Activated CD4-positive, alpha-beta T cell treated with anti-CD3 and anti-CD28 coated beads, Interleukin-10, Interleukin-2, amounts not matched to agents 100 ng/mL and 50 ng/mL, durations not matched to agents 16 hours and 8 hours (primary cell): ENCODE measurements around the gene GCSH.
A peak's percentile ranks its signal among the peaks of the same experiment; 100 is the strongest.
"Not testable (repeated sequence)": the region's sequence is repeated elsewhere in the genome, so short reads cannot be mapped to it uniquely, and the experiment has no call there.

Experiments
- DNase-seq: peaks from one replicate; pipeline ENCODE4 v3.0.0-alpha.2; 2020

GCSH gene

GRCh38 chr16:81095953-81096714, at the start of gene GCSH:
Gene GCSH, minus strand, starts transcription at chr16:81096395. Its CDS starts 117 bp downstream, at chr16:81096278.
- peak; percentile 99 for DNase-seq

DNA sequence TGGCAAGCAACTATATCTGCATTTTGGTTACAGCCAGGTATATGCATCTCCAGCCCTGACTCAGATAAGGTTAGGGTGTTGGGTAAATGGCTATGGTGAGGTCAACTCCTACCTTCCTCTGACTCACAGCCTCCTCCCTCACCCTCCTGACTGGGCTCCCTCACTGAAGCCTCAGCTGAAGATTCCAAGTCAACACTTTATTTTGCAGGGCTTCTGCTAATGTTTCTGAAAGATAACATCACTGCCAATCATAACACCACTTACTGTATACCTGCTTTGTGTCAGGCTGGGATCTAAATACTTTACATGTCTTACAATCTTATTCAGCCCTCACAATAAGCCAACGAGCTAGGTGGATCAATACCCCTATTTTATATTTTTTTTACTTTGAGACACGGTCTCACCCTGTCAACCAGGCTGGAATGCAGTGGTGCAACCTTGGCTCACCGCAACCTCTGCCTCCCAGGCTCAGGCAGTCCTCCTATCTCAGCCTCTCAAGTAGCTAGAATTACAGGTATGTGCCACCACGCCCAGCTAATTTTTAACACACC, 47.8 kb upstream of the GCSH start:
- DNase-seq: no peak

GRCh38 chr16:81142864-81143263, 46.7 kb upstream of the GCSH start:
- DNase-seq: no peak

DNA sequence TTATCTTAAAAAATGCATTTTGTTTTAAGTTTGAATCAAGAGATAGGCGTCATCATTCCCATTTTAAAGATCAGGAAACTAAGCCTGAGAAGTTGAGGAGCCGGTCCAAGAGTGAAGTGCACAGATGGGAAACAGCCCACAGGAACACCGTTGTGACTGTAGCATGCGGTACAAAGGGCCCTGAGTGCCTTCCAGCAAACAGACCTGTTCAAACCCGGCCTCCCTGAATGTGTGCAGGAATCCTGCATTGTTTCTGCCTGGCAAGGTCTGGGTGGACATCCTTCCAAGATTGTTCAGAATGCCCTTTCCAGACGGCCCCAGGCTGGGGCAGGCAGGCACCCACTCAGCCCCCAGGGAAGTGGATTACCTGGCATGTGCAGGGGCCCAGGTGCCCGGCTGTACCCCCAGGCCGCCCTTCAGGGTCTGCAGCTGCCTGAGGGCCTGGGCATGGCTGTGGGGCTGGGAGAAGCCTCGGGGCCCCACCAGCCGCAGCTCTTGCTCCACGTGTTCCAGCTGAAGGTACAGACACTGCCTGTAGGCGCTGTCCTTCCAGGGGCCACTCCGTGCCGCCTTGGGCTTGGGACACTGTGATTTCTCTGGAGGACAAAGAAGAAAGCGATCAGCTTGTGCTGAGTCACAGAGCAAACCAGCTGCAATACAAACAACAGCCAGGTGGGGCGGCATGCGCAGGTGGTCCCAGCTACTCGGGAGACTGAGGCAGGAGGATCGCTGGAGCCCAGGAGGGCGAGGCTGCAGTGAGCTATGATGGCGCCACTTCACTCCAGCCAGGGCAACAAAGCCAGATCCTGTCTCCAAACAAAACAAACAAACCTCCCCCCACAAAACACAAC, 45.0 kb upstream of the GCSH start:
- DNase-seq: peak; percentile 13

DNA sequence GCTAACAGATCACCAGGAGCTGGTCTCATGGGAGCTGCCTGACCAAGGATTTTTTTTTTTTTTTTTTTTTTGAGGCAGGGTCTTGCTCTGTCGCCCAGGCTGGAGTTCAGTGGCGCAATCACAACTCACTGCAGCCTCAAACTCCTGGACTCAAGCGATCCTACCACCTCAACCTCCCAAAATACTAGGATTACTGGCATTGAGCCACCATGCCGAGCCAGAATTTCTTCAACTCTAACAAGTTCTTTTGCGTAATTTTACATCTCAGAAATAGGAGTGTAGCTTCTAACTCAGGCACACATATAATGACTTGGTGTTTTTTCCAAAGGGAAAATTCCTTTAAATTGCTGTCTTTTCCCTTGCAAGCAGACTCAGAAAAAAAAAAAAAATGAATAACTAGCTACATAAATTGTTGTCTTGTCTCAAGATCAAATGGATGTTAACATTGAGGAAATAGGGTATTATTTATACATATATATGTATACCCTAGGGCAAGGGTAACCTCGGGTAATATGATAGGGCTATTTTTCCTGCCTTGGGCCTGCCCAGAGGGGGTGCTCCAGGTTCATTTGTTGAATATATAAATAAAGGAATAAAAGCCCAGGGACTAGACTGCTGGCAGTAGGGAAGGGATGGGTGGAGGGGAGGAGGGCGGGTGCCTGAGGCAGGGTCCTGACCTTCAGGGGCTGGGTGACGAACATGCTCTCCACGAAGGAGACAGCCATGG, 42.8 kb upstream of the GCSH start:
- DNase-seq: no peak

DNA sequence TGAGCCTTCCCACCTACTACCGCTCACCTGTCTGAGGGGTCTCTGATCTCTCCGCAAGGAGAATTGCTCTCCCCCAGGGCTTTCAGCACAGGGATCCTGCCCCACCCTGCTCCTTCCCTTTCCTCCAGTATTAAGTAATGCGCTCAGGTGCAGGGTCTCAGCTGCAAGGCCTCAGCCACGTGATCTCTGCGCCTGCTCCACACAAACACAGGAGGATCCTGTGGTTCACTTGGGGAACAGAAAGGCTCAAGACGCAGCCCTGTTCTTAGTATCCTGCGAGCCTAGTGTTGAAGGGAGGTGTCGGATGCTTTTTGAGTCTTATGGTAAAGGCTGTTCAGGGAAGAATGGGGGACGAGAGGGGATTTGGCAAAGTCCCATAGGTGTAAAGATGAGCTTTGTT, 41.6 kb upstream of the GCSH start:
- DNase-seq: no peak

- DNase-seq: no peak
Observed at GRCh38 chr16:81136390-81137335, 40.5 kb upstream of the GCSH start.

DNA sequence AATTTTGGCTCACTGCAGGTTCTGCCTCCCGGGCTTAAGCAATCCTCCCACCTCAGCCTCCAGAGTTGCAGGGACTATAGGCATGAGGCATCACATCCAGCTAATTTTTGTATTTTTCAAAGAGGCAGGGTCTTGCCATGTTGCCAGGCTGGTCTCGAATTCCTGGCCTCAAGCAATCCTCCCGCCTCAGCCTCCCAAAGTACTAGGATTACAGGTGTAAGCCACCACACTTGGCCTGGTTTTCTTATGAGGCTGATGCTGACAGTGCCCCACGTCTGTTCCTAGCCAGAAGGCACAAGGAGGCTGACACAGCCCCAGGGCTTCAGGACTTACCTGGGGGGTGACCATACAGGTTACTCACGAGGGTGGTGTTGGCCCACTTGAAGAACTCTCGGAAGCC, 33.9 kb upstream of the GCSH start:
- DNase-seq: no peak

GRCh38 chr16:81128726-81129524, 32.7 kb upstream of the GCSH start:
- DNase-seq: no peak

DNA sequence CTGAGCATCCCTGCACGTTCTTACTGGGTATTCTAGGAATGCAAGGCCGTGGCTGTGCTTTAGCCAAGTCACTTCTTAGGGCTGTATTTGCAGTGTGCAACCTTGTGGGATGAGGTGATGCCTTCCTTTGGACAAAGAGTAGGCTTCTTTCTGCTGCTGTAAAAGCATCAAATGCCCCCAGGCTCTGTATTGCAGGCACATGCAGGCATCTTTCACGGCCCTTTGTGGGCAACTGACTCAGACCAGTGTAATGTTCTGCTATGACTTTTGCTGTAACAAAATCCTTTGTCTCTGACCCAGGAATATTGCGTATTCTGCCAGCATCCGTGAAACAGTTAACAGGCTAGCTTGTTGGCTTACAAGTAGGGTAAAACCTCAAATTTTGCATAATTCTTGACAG, 30.9 kb upstream of the GCSH start:
- DNase-seq: no peak

DNA sequence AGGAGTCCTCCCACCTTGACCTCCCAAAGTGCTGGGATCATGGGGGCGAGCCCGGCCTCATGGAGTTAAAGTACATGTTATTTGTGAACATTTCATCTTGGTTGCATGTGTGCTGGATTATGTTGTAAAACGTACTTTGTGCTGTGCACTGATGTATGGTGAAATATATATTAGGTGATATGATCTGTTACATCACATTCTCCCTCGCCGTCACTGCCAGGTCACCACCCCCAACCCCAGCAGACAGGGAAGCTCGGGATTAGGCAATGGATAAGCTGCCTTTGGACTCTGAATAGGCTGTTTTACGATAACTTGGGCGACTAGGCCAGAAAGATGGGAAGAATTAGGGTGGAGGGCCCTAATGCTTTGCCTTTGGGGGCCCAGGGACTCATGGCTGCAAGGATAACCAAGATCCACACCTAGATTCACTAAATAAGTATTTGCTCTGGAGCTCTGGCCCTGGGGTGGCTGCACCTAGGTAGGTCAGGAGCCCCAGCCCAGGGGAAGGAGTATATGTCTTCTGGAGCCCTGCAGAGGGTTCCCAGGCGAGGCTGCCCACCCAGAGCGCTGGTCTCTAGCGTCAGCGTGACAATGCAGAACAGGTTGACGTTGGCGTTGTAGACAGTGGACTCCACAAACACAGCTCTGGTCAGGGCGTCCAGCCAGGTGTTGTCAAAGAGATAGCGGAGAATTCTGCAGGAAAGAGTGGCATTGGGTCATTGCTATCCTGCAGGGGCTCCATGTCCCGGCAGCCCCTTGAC, 27.1 kb upstream of the GCSH start:
- no peak for DNase-seq

DNA sequence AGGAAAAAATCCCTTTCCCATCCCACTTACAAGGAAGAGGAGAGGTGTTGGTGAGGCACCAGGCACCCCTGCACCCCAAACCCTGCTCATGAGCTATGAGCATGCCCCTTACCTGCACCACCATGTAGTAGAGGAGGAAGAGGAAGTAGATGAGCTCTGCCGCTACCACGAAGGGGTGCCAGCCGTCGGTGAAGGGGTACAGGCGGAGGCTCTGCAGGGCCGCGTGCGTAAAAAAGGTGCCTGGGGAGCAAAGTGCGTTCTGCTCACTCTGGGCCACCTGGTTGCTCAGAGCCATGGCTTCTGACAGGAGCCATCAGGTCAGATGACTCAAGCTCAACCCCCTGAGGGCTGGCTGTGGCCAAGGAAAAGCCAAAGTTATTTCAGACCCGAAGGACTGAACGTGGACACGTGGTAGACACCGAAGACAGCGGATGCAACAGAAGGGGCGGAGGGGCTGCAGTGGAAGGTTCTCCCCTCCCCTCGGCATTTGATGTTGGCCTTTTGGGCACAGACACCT, 25.3 kb upstream of the GCSH start:
- no peak for DNase-seq

DNA sequence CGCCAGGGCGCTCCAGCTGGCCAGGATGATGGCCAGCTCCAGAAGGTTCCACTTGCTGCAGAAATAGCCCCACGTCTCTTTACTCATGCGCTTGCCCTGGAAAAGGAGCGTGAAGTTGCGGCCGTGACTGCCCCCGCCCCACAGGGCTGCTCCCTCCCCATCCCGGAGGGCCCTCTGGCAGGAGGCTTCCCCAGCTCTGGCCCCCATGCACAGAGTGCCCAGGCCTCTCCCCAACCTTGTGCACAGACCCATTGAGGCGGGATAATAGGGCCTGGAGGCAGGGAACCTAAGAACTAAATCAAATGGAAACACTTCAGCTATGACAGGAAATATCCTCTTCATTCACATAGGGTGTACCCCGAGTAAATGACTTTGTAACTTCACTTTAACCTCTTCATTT, 21.2 kb upstream of the GCSH start:
- DNase-seq: no peak

DNA sequence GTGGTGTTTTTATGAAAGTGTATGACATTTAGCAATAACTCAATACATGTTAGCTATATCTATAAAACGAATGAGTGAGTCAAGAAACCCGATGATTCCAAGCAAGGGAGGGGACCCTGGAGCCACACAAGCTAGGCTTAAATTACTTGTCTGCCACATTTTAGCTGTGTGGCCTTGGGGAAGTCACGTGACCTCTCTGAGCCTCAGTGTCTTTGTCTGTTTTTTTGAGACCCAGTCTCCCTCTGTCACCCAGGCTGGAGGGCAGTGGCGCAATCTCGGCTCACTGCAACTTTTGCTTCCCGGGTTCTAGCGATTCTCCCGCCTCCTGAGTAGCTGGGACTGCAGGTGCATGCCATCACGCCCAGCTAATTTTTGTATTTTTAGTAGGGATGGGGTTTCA, 20.1 kb upstream of the GCSH start:
- DNase-seq: no peak

DNA sequence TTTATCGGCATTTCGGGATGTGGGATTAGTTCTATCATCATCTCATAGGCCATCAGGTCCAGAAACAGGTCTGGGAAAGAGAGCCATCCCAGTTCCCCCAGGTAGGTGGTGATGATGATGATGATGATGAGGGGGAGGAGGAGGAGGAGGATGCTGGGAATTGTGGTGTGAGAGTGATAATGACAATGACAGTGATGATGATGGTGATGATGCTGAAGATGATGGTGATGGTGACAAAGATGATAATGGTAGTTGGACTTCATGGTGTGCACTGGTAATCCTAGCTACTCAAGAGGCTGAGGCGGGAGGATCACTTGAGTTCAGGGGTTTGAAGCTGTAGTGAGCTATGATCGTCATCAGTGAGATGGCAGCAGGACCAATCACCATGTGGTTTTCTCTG, 16.3 kb upstream of the GCSH start:
- no peak for DNase-seq

DNA sequence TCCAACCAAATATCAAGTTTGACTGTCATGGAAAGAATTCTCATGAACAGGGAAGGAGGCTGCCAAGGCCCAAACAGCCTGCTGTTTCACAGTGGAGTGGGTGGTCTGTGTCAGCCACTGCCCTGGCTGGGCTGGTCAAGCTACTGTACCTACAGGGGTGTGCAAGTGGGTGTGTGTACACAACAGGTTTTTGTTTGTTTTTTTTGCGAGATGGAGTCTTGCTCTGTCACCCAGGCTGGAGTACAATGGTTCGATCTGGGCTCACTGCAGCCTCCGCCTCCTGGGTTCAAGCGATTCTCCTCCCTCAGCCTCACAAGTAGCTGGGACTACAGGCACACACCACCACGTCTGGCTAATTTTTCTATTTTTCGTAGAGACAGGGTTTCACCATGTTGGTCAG, 13.1 kb upstream of the GCSH start:
- not testable (repeated sequence) for DNase-seq

- DNase-seq: no peak
Observed at GRCh38 chr16:81107511-81107910, 11.3 kb upstream of the GCSH start.

- no peak for DNase-seq
Observed at GRCh38 chr16:81106826-81107503, 10.8 kb upstream of the GCSH start.

GRCh38 chr16:81105946-81106345, 9.8 kb upstream of the GCSH start:
- no peak for DNase-seq

DNA sequence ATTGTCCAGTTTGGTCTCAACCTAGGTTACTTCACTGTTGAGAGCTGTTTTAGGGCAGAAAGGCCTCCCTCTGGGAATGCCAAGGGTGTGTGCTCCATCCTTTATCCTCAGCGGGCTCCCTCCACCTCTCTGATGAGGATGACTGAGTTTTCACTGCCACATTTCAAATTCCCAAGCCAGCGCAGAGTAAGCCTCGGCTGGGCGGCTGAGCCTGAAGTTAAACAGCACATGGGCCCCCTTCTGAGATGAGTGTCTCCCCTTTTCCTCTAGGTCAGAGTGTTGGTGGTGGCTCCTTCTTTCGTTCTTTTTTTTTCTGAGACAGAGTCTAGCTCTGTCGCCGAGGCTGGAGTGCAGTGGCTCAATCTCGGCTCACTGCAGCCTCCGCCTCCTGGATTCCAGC, 5.5 kb upstream of the GCSH start:
- DNase-seq: no peak
